ENCODE results near the gene HSPE1.
"Not testable (repeated sequence)": the region's sequence is repeated elsewhere in the genome, so short reads cannot be mapped to it uniquely, and the experiment has no call there.

The HSPE1 gene

GRCh38 chr2:197499594-197500502 lies at the start of gene HSPE1, which contains the start of gene HSPD1:
Gene HSPE1 (plus strand): TSS chr2:197500379. CDS start chr2:197500437, 58 bp downstream.
Gene HSPD1 (minus strand): TSS chr2:197499840. CDS start chr2:197498848, 992 bp downstream.
- DNase-seq (ENCODE audit: low spot score) = peak; percentile 100

GRCh38 chr2:197450465-197450864 lies 49.7 kb upstream of the HSPE1 start:
- no peak for DNase-seq (ENCODE audit: low spot score)

GRCh38 chr2:197450935-197451358 lies 49.2 kb upstream of the HSPE1 start:
- DNase-seq (ENCODE audit: low spot score) = not testable (repeated sequence)

GRCh38 chr2:197452754-197453122 lies 47.4 kb upstream of the HSPE1 start:
- DNase-seq (ENCODE audit: low spot score) = no peak

- peak; percentile 100 for DNase-seq (ENCODE audit: low spot score)
These were observed 46.9 kb upstream of the HSPE1 start, which contains the start of gene COQ10B for GRCh38 chr2:197453123-197453913. Gene COQ10B (plus strand): TSS chr2:197453552. CDS start chr2:197453561, 9 bp downstream.

GRCh38 chr2:197453914-197454398 lies 46.2 kb upstream of the HSPE1 start:
- DNase-seq (ENCODE audit: low spot score) = peak; percentile 94

- no peak for DNase-seq (ENCODE audit: low spot score)
These were observed 45.3 kb upstream of the HSPE1 start for GRCh38 chr2:197454923-197455322.

- no peak for DNase-seq (ENCODE audit: low spot score)
These were observed 44.8 kb upstream of the HSPE1 start for GRCh38 chr2:197455428-197455827.

GRCh38 chr2:197460649-197461048 lies 39.5 kb upstream of the HSPE1 start:
- no peak for DNase-seq (ENCODE audit: low spot score)

GRCh38 chr2:197461057-197461456 lies 39.1 kb upstream of the HSPE1 start:
- DNase-seq (ENCODE audit: low spot score) = no peak

GRCh38 chr2:197464175-197464574 lies 36.0 kb upstream of the HSPE1 start:
- no peak for DNase-seq (ENCODE audit: low spot score)

- no peak for DNase-seq (ENCODE audit: low spot score)
These were observed 28.0 kb upstream of the HSPE1 start for GRCh38 chr2:197472166-197472565.

- no peak for DNase-seq (ENCODE audit: low spot score)
These were observed 22.4 kb upstream of the HSPE1 start for GRCh38 chr2:197477797-197478196.

GRCh38 chr2:197480165-197481036 lies 19.8 kb upstream of the HSPE1 start:
- no peak for DNase-seq (ENCODE audit: low spot score)

- not testable (repeated sequence) for DNase-seq (ENCODE audit: low spot score)
These were observed 15.9 kb upstream of the HSPE1 start for GRCh38 chr2:197484248-197484647.

- no peak for DNase-seq (ENCODE audit: low spot score)
These were observed 14.0 kb upstream of the HSPE1 start for GRCh38 chr2:197486175-197486574.

- no peak for DNase-seq (ENCODE audit: low spot score)
These were observed 12.8 kb upstream of the HSPE1 start for GRCh38 chr2:197487385-197487784.

- no peak for DNase-seq (ENCODE audit: low spot score)
These were observed 4.6 kb upstream of the HSPE1 start for GRCh38 chr2:197495433-197496134.

GRCh38 chr2:197496695-197497094 lies 3.5 kb upstream of the HSPE1 start:
- no peak for DNase-seq (ENCODE audit: low spot score)

- no peak for DNase-seq (ENCODE audit: low spot score)
These were observed 2.9 kb upstream of the HSPE1 start for GRCh38 chr2:197497326-197497725.

Measured in kidney tubule cell (primary cell).